Rectal smooth muscle tissue (tissue), 1 donor: ENCODE data around the gene COL17A1.

Experiments used
- H3K27ac ChIP-seq: one replicate; pipeline ENCODE4 v1.7.0; 2013; ENCODE audit warnings: low read depth, low read length, inconsistent platforms
- H3K27me3 ChIP-seq: one replicate; pipeline ENCODE4 v1.7.0; 2013; ENCODE audit warnings: low read length; ENCODE audit not compliant: control insufficient read depth, insufficient read depth
- H3K36me3 ChIP-seq: one replicate; pipeline ENCODE4 v1.7.0; 2013; ENCODE audit warnings: low read length; ENCODE audit not compliant: control insufficient read depth, insufficient read depth
- H3K4me1 ChIP-seq: one replicate; pipeline ENCODE4 v1.7.0; 2013; ENCODE audit warnings: low read length; ENCODE audit not compliant: control insufficient read depth, insufficient read depth
- H3K4me3 ChIP-seq: one replicate; pipeline ENCODE4 v1.7.0; 2013; ENCODE audit warnings: low read length
- H3K9ac ChIP-seq: one replicate; pipeline ENCODE4 v1.7.0; 2013; ENCODE audit warnings: low read length

COL17A1 gene

GRCh38 chr10:104065748-104066147 lies 19.9 kb downstream of the COL17A1 start:
- Histone ChIP-seq H3K4me3 (no peak overlapping the region), H3K4me1 (no peaks in the 10 kb centered on the region), H3K27ac (no peak overlapping the region), H3K27me3 (no peaks in the 10 kb centered on the region), H3K36me3 (no peaks in the 10 kb centered on the region), H3K9ac (no peak overlapping the region)

GRCh38 chr10:104061196-104061595 lies 24.5 kb downstream of the COL17A1 start:
- H3K36me3 ChIP-seq, result no peaks in the 10 kb centered on the region
- no peaks in the 10 kb centered on the region for H3K27me3 ChIP-seq
- H3K4me3 ChIP-seq, result no peak overlapping the region
- no peak overlapping the region for H3K9ac ChIP-seq
- H3K27ac ChIP-seq, result no peak overlapping the region
- H3K4me1 ChIP-seq, result no peaks in the 10 kb centered on the region

- no peak overlapping the region for H3K4me3 ChIP-seq
- H3K27ac ChIP-seq, result no peak overlapping the region
- no peak overlapping the region for H3K9ac ChIP-seq
- no peaks in the 10 kb centered on the region for H3K27me3 ChIP-seq
- no peaks in the 10 kb centered on the region for H3K36me3 ChIP-seq
- no peaks in the 10 kb centered on the region for H3K4me1 ChIP-seq
Observed at GRCh38 chr10:104059364-104059763, 26.3 kb downstream of the COL17A1 start.

GRCh38 chr10:104057717-104058116 lies 28.0 kb downstream of the COL17A1 start:
- Histone ChIP-seq H3K4me1 (no peaks in the 10 kb centered on the region), H3K36me3 (no peaks in the 10 kb centered on the region), H3K4me3 (no peak overlapping the region), H3K27ac (no peak overlapping the region), H3K9ac (no peak overlapping the region), H3K27me3 (no peaks in the 10 kb centered on the region)

GRCh38 chr10:104056619-104057273 lies 28.9 kb downstream of the COL17A1 start:
- no peaks in the 10 kb centered on the region for H3K27me3 ChIP-seq
- H3K9ac ChIP-seq, result no peak overlapping the region
- H3K36me3 ChIP-seq, result no peaks in the 10 kb centered on the region
- no peak overlapping the region for H3K27ac ChIP-seq
- no peak overlapping the region for H3K4me3 ChIP-seq
- H3K4me1 ChIP-seq, result no peaks in the 10 kb centered on the region

GRCh38 chr10:104054430-104054829 lies 31.2 kb downstream of the COL17A1 start:
- H3K9ac ChIP-seq, result no peak overlapping the region
- no peaks in the 10 kb centered on the region for H3K27me3 ChIP-seq
- H3K4me1 ChIP-seq, result no peaks in the 10 kb centered on the region
- no peak overlapping the region for H3K4me3 ChIP-seq
- no peak overlapping the region for H3K27ac ChIP-seq
- H3K36me3 ChIP-seq, result no peaks in the 10 kb centered on the region

GRCh38 chr10:104053201-104053600 lies 32.5 kb downstream of the COL17A1 start:
- H3K36me3 ChIP-seq, result no peaks in the 10 kb centered on the region

GRCh38 chr10:104052431-104052830 lies 33.2 kb downstream of the COL17A1 start:
- H3K4me3 ChIP-seq, result no peak overlapping the region
- H3K9ac ChIP-seq, result no peak overlapping the region
- no peaks in the 10 kb centered on the region for H3K36me3 ChIP-seq
- H3K27me3 ChIP-seq, result no peaks in the 10 kb centered on the region
- no peak overlapping the region for H3K27ac ChIP-seq
- H3K4me1 ChIP-seq, result no peaks in the 10 kb centered on the region

More at GRCh38 chr10:104053201-104053600, 32.5 kb downstream of the COL17A1 start:
- H3K9ac ChIP-seq, result no peak overlapping the region
- no peaks in the 10 kb centered on the region for H3K4me1 ChIP-seq
- no peak overlapping the region for H3K27ac ChIP-seq
- H3K27me3 ChIP-seq, result no peaks in the 10 kb centered on the region
- no peak overlapping the region for H3K4me3 ChIP-seq

- no peak overlapping the region for H3K4me3 ChIP-seq
- H3K27me3 ChIP-seq, result no peaks in the 10 kb centered on the region
- H3K4me1 ChIP-seq, result no peaks in the 10 kb centered on the region
- H3K9ac ChIP-seq, result no peak overlapping the region
- no peaks in the 10 kb centered on the region for H3K36me3 ChIP-seq
- no peak overlapping the region for H3K27ac ChIP-seq
Observed at GRCh38 chr10:104049504-104050250, 36.0 kb downstream of the COL17A1 start.

- Histone ChIP-seq H3K36me3 (no peaks in the 10 kb centered on the region), H3K9ac (no peak overlapping the region), H3K27me3 (no peaks in the 10 kb centered on the region), H3K27ac (no peak overlapping the region), H3K4me3 (no peak overlapping the region), H3K4me1 (no peaks in the 10 kb centered on the region)
Observed at GRCh38 chr10:104046651-104047050, 39.0 kb downstream of the COL17A1 start.

- H3K4me1 ChIP-seq, result no peaks in the 10 kb centered on the region
- no peak overlapping the region for H3K9ac ChIP-seq
- no peak overlapping the region for H3K27ac ChIP-seq
- H3K36me3 ChIP-seq, result no peaks in the 10 kb centered on the region
- H3K4me3 ChIP-seq, result no peak overlapping the region
- H3K27me3 ChIP-seq, result no peaks in the 10 kb centered on the region
Observed at GRCh38 chr10:104045151-104046089, 40.3 kb downstream of the COL17A1 start.

GRCh38 chr10:104043854-104044253 lies 41.8 kb downstream of the COL17A1 start:
- no peaks in the 10 kb centered on the region for H3K27me3 ChIP-seq
- H3K36me3 ChIP-seq, result no peaks in the 10 kb centered on the region
- no peak overlapping the region for H3K9ac ChIP-seq
- no peaks in the 10 kb centered on the region for H3K4me1 ChIP-seq
- H3K4me3 ChIP-seq, result no peak overlapping the region
- no peak overlapping the region for H3K27ac ChIP-seq
